ENCODE results near the gene FNDC3A.

Gene FNDC3A

GRCh38 chr13:49221590-49221965 lies 245.9 kb downstream of the FNDC3A start:
- TF ChIP-seq CTCF (IDR thresholded peaks at IDR 0.05; ENCODE audit: low read length, missing control alignments): no peak
- DNase-seq (ENCODE audit: low read depth): no peak
- H3K4me3 ChIP-seq (replicated peaks; ENCODE audit: low read depth, low read length): no peak overlapping the region

GRCh38 chr13:49225223-49226042 lies 249.7 kb downstream of the FNDC3A start:
- peak; percentile 52 for DNase-seq (ENCODE audit: low read depth)
- H3K4me3 ChIP-seq (replicated peaks; ENCODE audit: low read depth, low read length): no peak overlapping the region
- TF ChIP-seq CTCF (IDR thresholded peaks at IDR 0.05; ENCODE audit: low read length, missing control alignments): no peak

GRCh38 chr13:49226613-49227012 lies 250.9 kb downstream of the FNDC3A start:
- TF ChIP-seq CTCF (IDR thresholded peaks at IDR 0.05; ENCODE audit: low read length, missing control alignments): no peak
- H3K4me3 ChIP-seq (replicated peaks; ENCODE audit: low read depth, low read length): no peak overlapping the region
- DNase-seq (ENCODE audit: low read depth): no peak

- no peak for TF ChIP-seq CTCF (IDR thresholded peaks at IDR 0.05; ENCODE audit: low read length, missing control alignments)
- no peak for DNase-seq (ENCODE audit: low read depth)
- no peak overlapping the region for H3K4me3 ChIP-seq (replicated peaks; ENCODE audit: low read depth, low read length)
Measured at GRCh38 chr13:49234741-49235140, 259.0 kb downstream of the FNDC3A start.

- H3K4me3 ChIP-seq (replicated peaks; ENCODE audit: low read depth, low read length): no peak overlapping the region
- DNase-seq (ENCODE audit: low read depth): no peak
- TF ChIP-seq CTCF (IDR thresholded peaks at IDR 0.05; ENCODE audit: low read length, missing control alignments): no peak
Measured at GRCh38 chr13:49235856-49236431, 260.2 kb downstream of the FNDC3A start.

GRCh38 chr13:49238621-49239020 lies 262.9 kb downstream of the FNDC3A start:
- no peak overlapping the region for H3K4me3 ChIP-seq (replicated peaks; ENCODE audit: low read depth, low read length)
- no peak for TF ChIP-seq CTCF (IDR thresholded peaks at IDR 0.05; ENCODE audit: low read length, missing control alignments)
- DNase-seq (ENCODE audit: low read depth): no peak

Measured in fibroblast of pulmonary artery (primary cell).